ENCODE measurements around the gene PSMA6.

GRCh38 chr14:35341454-35341750 is 49.2 kb downstream of the PSMA6 start:
- no peak for TF ChIP-seq EZH2phosphoT487 (IDR thresholded peaks at IDR 0.05; ENCODE audit: insufficient read depth, low read depth)
- TF ChIP-seq EZH2 (IDR thresholded peaks at IDR 0.05; ENCODE audit: insufficient read depth, poor library complexity, severe bottlenecking), result no peak

Measured in GM23248 (cell line).